ENCODE data around the gene RIN3. TPM values are rescaled to one million over a fixed set of nuclear protein-coding genes. Genes with fewer than 3 reads are reported as not detected.

RIN3 gene
- total RNA-seq, 2 experiments from 2014 or later: 15.8 to 16.0 TPM

DNA sequence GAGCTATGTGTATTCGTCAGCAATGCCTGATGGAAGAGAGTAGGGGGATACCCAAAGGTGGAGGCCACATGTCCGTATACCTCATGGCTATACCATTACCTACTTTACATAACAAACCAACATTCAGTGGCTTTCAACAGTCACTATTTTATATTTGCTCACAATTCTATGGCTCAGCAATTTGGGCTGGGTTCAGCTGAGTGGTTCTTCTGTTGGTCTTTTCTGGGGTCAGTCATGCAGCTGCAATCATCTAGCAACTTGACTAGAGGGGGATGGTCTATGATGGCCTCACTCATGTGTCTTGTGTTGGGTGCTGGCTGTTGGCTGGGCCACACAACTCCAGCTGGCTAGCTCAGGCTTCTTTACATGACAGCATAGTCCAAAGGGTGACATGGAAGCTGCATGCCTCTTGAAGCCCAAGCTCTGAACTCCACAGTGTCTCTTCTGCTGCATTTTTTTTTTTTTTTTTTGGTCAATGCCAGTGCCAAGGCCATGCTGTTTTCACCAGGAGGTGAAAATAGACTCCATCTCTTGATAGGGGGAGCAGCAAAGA is 53.7 kb downstream of the RIN3 start:
- H3K36me3 Mint-ChIP-seq (ENCODE audit: low read depth): peaks cover 13% of the 10 kb centered on the region
- no peak overlapping the region for H3K4me3 Mint-ChIP-seq
- H3K27me3 Mint-ChIP-seq (ENCODE audit: low read depth): no peaks in the 10 kb centered on the region
- CTCF ChIA-PET: interaction anchor here (1.2 kb wide), 1 partner anchor 18 kb away, joined by 4 read pairs; no protein-coding TSS in a partner anchor
- intact Hi-C loops (cut with micrococcal nuclease): no loop called here
- no peak for DNase-seq
- H3K27ac Mint-ChIP-seq: no peak overlapping the region
- H3K9me3 Mint-ChIP-seq: peaks cover 10% of the 10 kb centered on the region
- peaks cover 35% of the 10 kb centered on the region for H3K4me1 Mint-ChIP-seq (ENCODE audit: low read depth)

- peak; percentile 36 for DNase-seq
- Mint-ChIP-seq H3K9me3 (peaks cover 10% of the 10 kb centered on the region), H3K36me3 (ENCODE audit: low read depth) (peaks cover 13% of the 10 kb centered on the region), H3K27me3 (ENCODE audit: low read depth) (no peaks in the 10 kb centered on the region), H3K4me1 (ENCODE audit: low read depth) (peaks cover 29% of the 10 kb centered on the region), H3K27ac (no peak overlapping the region), H3K4me3 (peak overlapping the region; percentile 14)
- CTCF ChIA-PET: interaction anchor here (0.6 to 1.4 kb wide), 3 partner anchors 8 to 516 kb away, joined by 3 to 4 read pairs (median 3); no protein-coding TSS in a partner anchor
- intact Hi-C loops (cut with micrococcal nuclease): no loop called here
These were observed 55.3 kb downstream of the RIN3 start for GRCh38 chr14:92568621-92569479.

DNA sequence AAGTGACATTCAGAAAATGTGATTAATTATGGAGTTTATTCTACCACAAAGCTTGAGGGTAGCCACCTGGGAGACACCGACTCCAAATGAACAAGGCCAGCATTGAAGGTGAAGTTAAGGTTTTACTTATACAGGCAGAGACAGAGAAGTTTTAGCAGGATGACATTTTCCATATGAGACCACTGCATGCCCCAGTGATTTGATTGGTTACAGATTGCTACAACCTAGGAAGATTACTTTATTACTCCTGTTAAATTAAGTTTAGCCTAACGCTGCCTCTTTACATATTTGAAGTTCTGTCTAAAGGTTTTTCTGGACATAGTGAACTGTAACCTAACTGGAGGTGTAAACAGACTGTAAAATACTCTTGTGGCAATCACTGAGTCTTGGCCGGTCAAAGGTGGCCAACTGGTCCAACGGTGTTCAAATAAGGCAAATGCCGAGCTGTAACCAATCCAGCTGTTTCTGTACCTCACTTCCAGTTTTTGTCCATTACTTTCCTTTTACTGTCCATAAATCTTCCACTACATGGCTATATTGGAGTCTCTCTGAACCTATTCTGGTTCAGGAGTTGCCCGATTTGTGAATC is 57.2 kb downstream of the RIN3 start:
- no peak for DNase-seq
- Mint-ChIP-seq H3K9me3 (peaks cover 10% of the 10 kb centered on the region), H3K4me3 (no peak overlapping the region), H3K4me1 (ENCODE audit: low read depth) (peaks cover 32% of the 10 kb centered on the region), H3K36me3 (ENCODE audit: low read depth) (peaks cover 13% of the 10 kb centered on the region), H3K27ac (no peak overlapping the region), H3K27me3 (ENCODE audit: low read depth) (no peaks in the 10 kb centered on the region)
- intact Hi-C loops (cut with micrococcal nuclease): no loop called here
- CTCF ChIA-PET: interaction anchor here (0.7 kb wide), 1 partner anchor 111 kb away, joined by 3 read pairs; no protein-coding TSS in a partner anchor

- peaks cover 6% of the 10 kb centered on the region for H3K9me3 Mint-ChIP-seq
- DNase-seq: no peak
- CTCF ChIA-PET: no interaction called here
- no peak overlapping the region for H3K4me3 Mint-ChIP-seq
- intact Hi-C loops (cut with micrococcal nuclease): no loop called here
- no peak overlapping the region for H3K27ac Mint-ChIP-seq
- peaks cover 39% of the 10 kb centered on the region for H3K4me1 Mint-ChIP-seq (ENCODE audit: low read depth)
- H3K27me3 Mint-ChIP-seq (ENCODE audit: low read depth): no peaks in the 10 kb centered on the region
- peaks cover 8% of the 10 kb centered on the region for H3K36me3 Mint-ChIP-seq (ENCODE audit: low read depth)
These were observed 58.5 kb downstream of the RIN3 start for GRCh38 chr14:92572050-92572449.

- Mint-ChIP-seq H3K4me1 (ENCODE audit: low read depth) (peaks cover 43% of the 10 kb centered on the region), H3K27me3 (ENCODE audit: low read depth) (no peaks in the 10 kb centered on the region), H3K4me3 (no peak overlapping the region), H3K9me3 (no peaks in the 10 kb centered on the region), H3K27ac (no peak overlapping the region), H3K36me3 (ENCODE audit: low read depth) (no peaks in the 10 kb centered on the region)
- CTCF ChIA-PET: interaction anchor here (1.1 to 1.6 kb wide), 2 partner anchors 10 to 12 kb away, joined by 5 to 6 read pairs; no protein-coding TSS in a partner anchor
- intact Hi-C loops (cut with micrococcal nuclease): no loop called here
- DNase-seq: no peak
These were observed 60.3 kb downstream of the RIN3 start for GRCh38 chr14:92573761-92574498.

DNA sequence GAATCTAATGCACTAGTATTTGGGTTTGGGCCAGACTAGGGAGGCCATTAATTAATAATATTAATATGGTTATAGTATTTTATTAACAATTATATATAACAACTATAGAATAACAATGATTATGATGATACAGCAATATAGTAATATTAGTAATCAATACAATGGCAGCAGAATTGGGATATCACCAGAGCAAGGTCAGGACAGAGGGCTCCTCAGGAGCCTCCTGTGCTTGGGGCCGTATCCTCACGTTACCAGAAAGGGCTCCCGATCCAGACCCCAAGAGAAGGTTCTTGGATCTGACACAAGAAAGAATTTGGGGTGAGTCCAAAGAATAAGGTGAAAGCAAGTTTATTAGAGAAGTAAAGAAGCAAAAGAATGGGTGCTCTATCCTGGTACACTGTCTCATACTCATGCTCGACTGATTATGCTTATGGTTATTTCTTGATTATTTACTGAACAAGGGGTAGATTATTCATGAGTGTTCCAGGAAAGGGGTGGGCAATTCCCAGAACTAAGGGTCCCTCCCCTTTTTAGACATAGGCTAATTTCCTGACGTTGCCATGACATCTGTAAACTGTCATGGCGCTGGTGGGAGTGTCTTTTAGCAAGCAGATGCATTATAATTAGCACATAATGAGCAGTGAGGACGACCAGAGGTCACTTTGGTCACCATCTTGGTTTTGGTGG is 61.6 kb downstream of the RIN3 start:
- H3K4me1 Mint-ChIP-seq (ENCODE audit: low read depth): peaks cover 37% of the 10 kb centered on the region
- CTCF ChIA-PET: interaction anchor here (1.6 kb wide), 1 partner anchor 11 kb away, joined by 6 read pairs; no protein-coding TSS in a partner anchor
- H3K4me3 Mint-ChIP-seq: no peak overlapping the region
- no peak for DNase-seq
- H3K27ac Mint-ChIP-seq: no peak overlapping the region
- H3K9me3 Mint-ChIP-seq: no peaks in the 10 kb centered on the region
- intact Hi-C loops (cut with micrococcal nuclease): no loop called here
- H3K27me3 Mint-ChIP-seq (ENCODE audit: low read depth): no peaks in the 10 kb centered on the region
- H3K36me3 Mint-ChIP-seq (ENCODE audit: low read depth): peaks cover under 1% of the 10 kb centered on the region

- CTCF ChIA-PET: interaction anchor here (1.2 to 2.0 kb wide), 2 partner anchors 10 to 72 kb away, joined by 3 to 5 read pairs; no protein-coding TSS in a partner anchor
- no peak for DNase-seq
- intact Hi-C loops (cut with micrococcal nuclease): no loop called here
- Mint-ChIP-seq H3K36me3 (ENCODE audit: low read depth) (peaks cover 2% of the 10 kb centered on the region), H3K9me3 (no peaks in the 10 kb centered on the region), H3K27me3 (ENCODE audit: low read depth) (no peaks in the 10 kb centered on the region), H3K4me1 (ENCODE audit: low read depth) (peaks cover 37% of the 10 kb centered on the region), H3K4me3 (no peak overlapping the region), H3K27ac (no peak overlapping the region)
These were observed 62.2 kb downstream of the RIN3 start for GRCh38 chr14:92575748-92576303.

DNA sequence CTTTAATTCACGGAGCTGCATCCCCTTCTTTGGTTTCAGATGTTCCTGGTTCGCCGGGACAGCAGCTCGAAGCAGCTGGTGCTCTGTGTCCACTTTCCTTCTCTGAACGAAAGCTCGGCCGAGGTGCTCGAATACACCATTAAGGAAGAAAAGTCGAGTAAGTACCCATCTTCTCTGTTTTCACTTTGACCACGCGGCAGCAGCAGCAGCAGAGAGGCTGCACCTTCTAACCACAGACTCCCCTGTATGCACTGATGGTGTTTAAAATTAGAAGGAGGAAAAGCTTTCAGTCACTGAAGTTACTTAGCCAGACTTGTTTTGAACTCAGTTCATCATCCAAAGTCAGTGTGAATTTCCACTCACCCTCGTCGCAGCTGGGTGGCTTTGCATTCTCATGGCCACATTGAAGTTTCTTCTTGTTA is 63.8 kb downstream of the RIN3 start:
- H3K4me1 Mint-ChIP-seq (ENCODE audit: low read depth): peaks cover 45% of the 10 kb centered on the region
- H3K9me3 Mint-ChIP-seq: no peaks in the 10 kb centered on the region
- intact Hi-C loops (cut with micrococcal nuclease): no loop called here
- no peaks in the 10 kb centered on the region for H3K27me3 Mint-ChIP-seq (ENCODE audit: low read depth)
- CTCF ChIA-PET: interaction anchor here (0.6 to 2.0 kb wide), 8 partner anchors 9 to 471 kb away, joined by 3 to 6 read pairs (median 3); partner anchors contain the start of gene ATXN3
- peak overlapping the region; percentile 38 for H3K4me3 Mint-ChIP-seq
- H3K36me3 Mint-ChIP-seq (ENCODE audit: low read depth): peaks cover 2% of the 10 kb centered on the region
- peak; percentile 49 for DNase-seq
- no peak overlapping the region for H3K27ac Mint-ChIP-seq

GRCh38 chr14:92578511-92578910 is 64.9 kb downstream of the RIN3 start:
- Mint-ChIP-seq H3K27ac (no peak overlapping the region), H3K4me3 (no peak overlapping the region), H3K36me3 (ENCODE audit: low read depth) (peaks cover 2% of the 10 kb centered on the region), H3K27me3 (ENCODE audit: low read depth) (no peaks in the 10 kb centered on the region), H3K9me3 (no peaks in the 10 kb centered on the region), H3K4me1 (ENCODE audit: low read depth) (peaks cover 49% of the 10 kb centered on the region)
- peak; percentile 36 for DNase-seq
- intact Hi-C loops (cut with micrococcal nuclease): no loop called here
- CTCF ChIA-PET: interaction anchor here (0.6 to 1.0 kb wide), 2 partner anchors 102 to 597 kb away, joined by 3 read pairs; no protein-coding TSS in a partner anchor

DNA sequence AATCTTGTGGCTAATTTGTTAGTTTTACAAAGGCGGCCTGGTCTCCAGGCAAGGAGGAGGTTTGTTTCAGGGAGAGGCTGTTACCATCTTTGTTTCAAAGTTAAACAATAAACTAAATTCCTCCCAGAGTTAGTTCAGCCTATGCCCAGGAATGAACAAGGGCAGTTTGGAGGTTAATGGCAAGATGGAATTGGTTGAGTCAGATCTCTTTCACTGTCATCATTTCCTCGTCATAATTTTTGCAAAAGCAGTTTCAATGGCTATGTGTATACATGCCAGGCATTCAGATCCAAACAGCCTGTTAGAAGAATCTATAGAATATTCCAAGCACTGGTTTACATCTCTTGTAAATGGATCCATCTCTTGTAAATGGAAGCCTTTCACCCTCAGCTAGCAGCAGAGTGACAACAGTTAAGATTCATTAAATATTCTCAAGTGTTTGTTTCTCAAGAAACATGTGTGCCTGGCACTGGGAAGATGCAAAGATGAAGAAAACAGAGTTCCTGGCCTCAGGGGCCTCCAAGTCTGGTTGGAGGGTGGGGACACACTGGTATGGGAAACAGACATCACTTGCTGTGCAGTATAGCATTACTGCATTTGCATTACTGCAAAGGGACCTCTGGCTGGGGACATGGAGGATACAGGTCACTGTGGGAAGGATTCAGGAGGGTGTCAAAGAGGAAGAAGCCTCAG is 65.8 kb downstream of the RIN3 start:
- intact Hi-C loops (cut with micrococcal nuclease): no loop called here
- no peaks in the 10 kb centered on the region for H3K9me3 Mint-ChIP-seq
- H3K36me3 Mint-ChIP-seq (ENCODE audit: low read depth): peaks cover 2% of the 10 kb centered on the region
- no peak for DNase-seq
- CTCF ChIA-PET: no interaction called here
- H3K27ac Mint-ChIP-seq: no peak overlapping the region
- peaks cover 50% of the 10 kb centered on the region for H3K4me1 Mint-ChIP-seq (ENCODE audit: low read depth)
- no peaks in the 10 kb centered on the region for H3K27me3 Mint-ChIP-seq (ENCODE audit: low read depth)
- no peak overlapping the region for H3K4me3 Mint-ChIP-seq

DNA sequence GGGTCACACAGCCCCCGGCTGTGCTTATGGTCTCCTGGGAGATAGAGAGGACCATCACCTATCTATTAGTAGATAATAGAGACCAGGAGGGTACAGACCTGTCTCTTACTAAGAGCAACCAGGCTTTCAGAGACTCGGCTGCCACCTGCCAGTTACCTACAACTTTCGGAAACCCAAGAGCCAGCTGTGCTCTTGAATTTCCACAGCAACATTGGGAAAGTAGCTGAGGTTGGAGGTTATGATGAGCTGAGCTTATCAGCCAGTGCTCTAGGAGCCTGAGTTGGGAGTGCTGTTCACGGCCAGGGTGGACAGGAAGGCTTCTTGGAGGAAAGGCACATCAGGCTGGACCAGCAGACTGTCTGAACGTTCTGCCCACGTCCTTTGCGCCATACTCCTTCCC is 67.6 kb downstream of the RIN3 start:
- intact Hi-C loops (cut with micrococcal nuclease): no loop called here
- no peaks in the 10 kb centered on the region for H3K9me3 Mint-ChIP-seq
- CTCF ChIA-PET: no interaction called here
- no peaks in the 10 kb centered on the region for H3K27me3 Mint-ChIP-seq (ENCODE audit: low read depth)
- no peak overlapping the region for H3K27ac Mint-ChIP-seq
- no peak for DNase-seq
- no peak overlapping the region for H3K4me3 Mint-ChIP-seq
- H3K4me1 Mint-ChIP-seq (ENCODE audit: low read depth): peaks cover 62% of the 10 kb centered on the region
- peaks cover 3% of the 10 kb centered on the region for H3K36me3 Mint-ChIP-seq (ENCODE audit: low read depth)

All from activated naive CD4-positive, alpha-beta T cell treated with anti-CD3 and anti-CD28 coated beads for 36 hours (primary cell).